ENCODE data around the gene MAP3K4.

The MAP3K4 gene

DNA sequence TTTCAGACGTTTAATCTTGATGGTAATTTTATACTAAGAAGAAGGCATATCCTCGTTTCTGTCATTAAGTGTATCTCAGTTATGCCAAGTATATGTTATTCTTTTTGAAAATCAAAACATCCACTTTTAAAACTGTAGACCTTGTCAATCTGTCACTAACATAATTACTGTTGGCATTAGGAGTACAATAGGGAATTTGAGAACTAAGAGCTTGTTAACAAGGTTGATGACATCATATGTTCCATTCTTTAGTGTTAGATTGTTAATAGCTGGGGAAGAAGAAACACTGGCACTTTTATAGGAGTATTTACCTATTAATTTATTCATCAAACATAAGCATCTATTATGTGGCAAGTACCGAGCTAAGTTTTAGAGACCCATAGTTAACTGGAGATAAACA is 76.2 kb downstream of the MAP3K4 start:
- Histone ChIP-seq H3K27ac (ENCODE audit: low read length) (no peak overlapping the region), H3K4me1 (ENCODE audit: control insufficient read depth, insufficient read depth, low read length) (no peaks in the 10 kb centered on the region), H3K36me3 (ENCODE audit: control insufficient read depth in 2 of 2, insufficient read depth in 2 of 2, low read length in 2 of 2) (peaks cover 0 to 7% of the 10 kb centered on the region in 2 donors), H3K27me3 (ENCODE audit: control insufficient read depth in 1 of 2, insufficient read depth in 2 of 2, low read length in 2 of 2) (no peaks in the 10 kb centered on the region), H3K9ac (ENCODE audit: low read length in 2 of 2) (no peak overlapping the region), H3K4me3 (ENCODE audit: low read length in 2 of 2) (no peak overlapping the region), H3K9me3 (ENCODE audit: control insufficient read depth in 2 of 2, low read length in 2 of 2) (no peaks in the 10 kb centered on the region)

DNA sequence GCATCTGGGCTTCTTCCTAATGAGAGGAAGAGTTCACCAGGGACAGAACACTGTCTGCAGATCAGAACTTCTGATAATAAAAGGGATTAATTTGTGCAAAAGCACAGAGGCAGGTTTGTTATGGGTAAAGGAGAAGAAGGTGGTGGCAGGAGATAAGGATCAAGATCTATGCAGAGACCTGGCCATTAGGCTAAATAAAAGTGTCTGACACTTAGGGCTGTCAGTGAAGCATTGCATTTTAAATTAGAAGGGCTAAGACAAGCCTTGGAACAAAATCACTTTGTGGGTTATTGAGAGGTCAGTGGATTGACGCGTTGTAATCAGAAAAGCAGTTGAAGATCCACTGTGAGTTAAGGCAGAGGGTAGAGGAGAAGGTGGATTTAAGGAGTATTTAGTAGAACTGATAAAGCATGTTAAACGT is 76.8 kb downstream of the MAP3K4 start:
- H3K4me1 ChIP-seq (ENCODE audit: control insufficient read depth, insufficient read depth, low read length), result no peaks in the 10 kb centered on the region
- no peak overlapping the region for H3K27ac ChIP-seq (ENCODE audit: low read length)
- H3K27me3 ChIP-seq (ENCODE audit: control insufficient read depth in 1 of 2, insufficient read depth in 2 of 2, low read length in 2 of 2), result no peaks in the 10 kb centered on the region
- H3K36me3 ChIP-seq (ENCODE audit: control insufficient read depth in 2 of 2, insufficient read depth in 2 of 2, low read length in 2 of 2), result peaks cover 0 to 7% of the 10 kb centered on the region in 2 donors
- no peak overlapping the region for H3K9ac ChIP-seq (ENCODE audit: low read length in 2 of 2)
- no peak overlapping the region for H3K4me3 ChIP-seq (ENCODE audit: low read length in 2 of 2)
- H3K9me3 ChIP-seq (ENCODE audit: control insufficient read depth in 2 of 2, low read length in 2 of 2), result no peaks in the 10 kb centered on the region

- Histone ChIP-seq H3K27me3 (ENCODE audit: control insufficient read depth in 1 of 2, insufficient read depth in 2 of 2, low read length in 2 of 2) (no peaks in the 10 kb centered on the region), H3K9me3 (ENCODE audit: control insufficient read depth in 2 of 2, low read length in 2 of 2) (no peaks in the 10 kb centered on the region), H3K4me1 (ENCODE audit: control insufficient read depth, insufficient read depth, low read length) (no peaks in the 10 kb centered on the region), H3K27ac (ENCODE audit: low read length) (no peak overlapping the region), H3K36me3 (ENCODE audit: control insufficient read depth in 2 of 2, insufficient read depth in 2 of 2, low read length in 2 of 2) (peaks cover 9 to 21% of the 10 kb centered on the region in 2 donors), H3K4me3 (ENCODE audit: low read length in 2 of 2) (no peak overlapping the region), H3K9ac (ENCODE audit: low read length in 2 of 2) (no peak overlapping the region)
Observed at GRCh38 chr6:161073930-161074329, 82.4 kb downstream of the MAP3K4 start.

GRCh38 chr6:161074496-161075121 is 83.0 kb downstream of the MAP3K4 start:
- no peak overlapping the region for H3K9ac ChIP-seq (ENCODE audit: low read length in 2 of 2)
- peaks cover 9 to 21% of the 10 kb centered on the region in 2 donors for H3K36me3 ChIP-seq (ENCODE audit: control insufficient read depth in 2 of 2, insufficient read depth in 2 of 2, low read length in 2 of 2)

GRCh38 chr6:161076181-161076677 is 84.7 kb downstream of the MAP3K4 start:
- Histone ChIP-seq H3K4me1 (ENCODE audit: control insufficient read depth, insufficient read depth, low read length) (no peaks in the 10 kb centered on the region), H3K4me3 (ENCODE audit: low read length in 2 of 2) (no peak overlapping the region), H3K36me3 (ENCODE audit: control insufficient read depth in 2 of 2, insufficient read depth in 2 of 2, low read length in 2 of 2) (peaks cover 14 to 25% of the 10 kb centered on the region in 2 donors), H3K9ac (ENCODE audit: low read length in 2 of 2) (no peak overlapping the region), H3K27me3 (ENCODE audit: control insufficient read depth in 1 of 2, insufficient read depth in 2 of 2, low read length in 2 of 2) (no peaks in the 10 kb centered on the region), H3K9me3 (ENCODE audit: control insufficient read depth in 2 of 2, low read length in 2 of 2) (no peaks in the 10 kb centered on the region), H3K27ac (ENCODE audit: low read length) (no peak overlapping the region)

More at GRCh38 chr6:161074496-161075121, 83.0 kb downstream of the MAP3K4 start:
- Histone ChIP-seq H3K4me1 (ENCODE audit: control insufficient read depth, insufficient read depth, low read length) (no peaks in the 10 kb centered on the region), H3K27me3 (ENCODE audit: control insufficient read depth in 1 of 2, insufficient read depth in 2 of 2, low read length in 2 of 2) (no peaks in the 10 kb centered on the region), H3K9me3 (ENCODE audit: control insufficient read depth in 2 of 2, low read length in 2 of 2) (no peaks in the 10 kb centered on the region), H3K27ac (ENCODE audit: low read length) (no peak overlapping the region), H3K4me3 (ENCODE audit: low read length in 2 of 2) (no peak overlapping the region)

DNA sequence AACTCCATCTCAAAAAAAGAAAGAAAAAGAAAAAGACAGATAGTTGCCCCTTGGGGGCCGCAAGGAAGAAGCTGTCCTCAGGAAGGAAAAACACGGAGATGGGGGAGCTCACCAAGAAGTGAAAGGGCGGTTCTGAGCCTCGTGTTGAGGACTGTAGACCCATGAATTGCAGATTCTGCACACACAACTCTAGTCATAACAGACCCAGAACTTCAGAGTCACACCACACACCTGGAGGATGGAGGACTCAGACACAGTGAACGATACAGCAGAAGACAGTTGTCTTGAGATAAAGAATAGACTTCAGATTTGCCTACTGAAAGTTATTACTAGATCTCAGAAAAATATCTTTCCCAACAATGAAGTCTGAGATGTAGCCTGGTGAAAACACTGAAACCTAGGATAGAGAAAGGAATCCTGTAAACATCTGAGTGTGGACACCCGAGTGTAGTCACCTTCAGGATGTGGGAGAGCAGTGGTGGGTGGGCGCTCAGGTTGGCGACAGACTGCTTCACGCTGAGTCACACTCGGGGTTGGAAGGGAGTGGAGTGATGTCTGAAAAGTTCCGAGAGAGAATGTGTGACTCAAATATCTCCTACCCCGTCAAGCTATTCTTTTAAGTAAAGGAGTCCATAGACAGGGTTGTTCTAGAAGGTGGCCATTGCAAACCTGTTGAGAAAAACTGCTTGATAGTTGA is 88.1 kb downstream of the MAP3K4 start:
- no peak overlapping the region for H3K4me3 ChIP-seq (ENCODE audit: low read length in 2 of 2)
- no peaks in the 10 kb centered on the region for H3K9me3 ChIP-seq (ENCODE audit: control insufficient read depth in 2 of 2, low read length in 2 of 2)
- no peaks in the 10 kb centered on the region for H3K27me3 ChIP-seq (ENCODE audit: control insufficient read depth in 1 of 2, insufficient read depth in 2 of 2, low read length in 2 of 2)
- peaks cover 35 to 44% of the 10 kb centered on the region in 2 donors for H3K36me3 ChIP-seq (ENCODE audit: control insufficient read depth in 2 of 2, insufficient read depth in 2 of 2, low read length in 2 of 2)
- H3K27ac ChIP-seq (ENCODE audit: low read length), result no peak overlapping the region
- H3K9ac ChIP-seq (ENCODE audit: low read length in 2 of 2), result no peak overlapping the region
- no peaks in the 10 kb centered on the region for H3K4me1 ChIP-seq (ENCODE audit: control insufficient read depth, insufficient read depth, low read length)

DNA sequence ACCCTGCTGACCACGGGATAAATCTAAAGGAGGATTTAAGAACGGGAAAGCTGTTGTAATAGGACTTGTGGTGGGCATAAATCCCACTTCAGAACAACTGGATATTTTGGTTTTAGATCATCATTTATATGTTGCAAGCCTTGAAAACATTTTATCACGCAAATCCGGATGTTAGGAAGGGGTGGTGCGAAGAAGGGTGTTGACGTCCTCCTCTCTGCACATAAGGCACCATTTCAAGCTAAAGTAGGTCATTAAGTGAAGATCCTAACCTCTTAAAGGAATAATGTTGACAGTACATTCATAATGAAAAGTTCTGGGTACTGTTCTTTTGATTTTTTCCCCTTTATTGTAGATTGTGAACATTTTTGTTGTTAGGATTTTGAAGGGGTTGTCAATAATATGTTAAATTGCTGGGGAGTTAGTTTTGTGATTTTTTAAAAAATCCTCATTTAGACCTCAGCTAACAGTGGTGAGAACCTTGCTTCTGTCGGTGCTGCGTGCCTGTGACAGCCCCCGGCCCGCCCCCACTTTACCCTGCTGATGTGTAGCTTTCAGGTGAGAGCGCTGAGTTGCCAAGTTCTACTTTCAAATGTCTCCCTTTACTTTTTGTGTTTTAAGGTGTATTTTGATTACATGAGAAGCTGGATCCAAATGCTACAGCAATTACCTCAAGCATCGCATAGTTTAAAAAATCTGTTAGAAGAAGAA is 88.8 kb downstream of the MAP3K4 start:
- H3K4me3 ChIP-seq (ENCODE audit: low read length in 2 of 2), result no peak overlapping the region
- no peak overlapping the region for H3K27ac ChIP-seq (ENCODE audit: low read length)
- H3K4me1 ChIP-seq (ENCODE audit: control insufficient read depth, insufficient read depth, low read length), result no peaks in the 10 kb centered on the region
- H3K9ac ChIP-seq (ENCODE audit: low read length in 2 of 2), result no peak overlapping the region
- peaks cover 35 to 40% of the 10 kb centered on the region in 2 donors for H3K36me3 ChIP-seq (ENCODE audit: control insufficient read depth in 2 of 2, insufficient read depth in 2 of 2, low read length in 2 of 2)
- H3K27me3 ChIP-seq (ENCODE audit: control insufficient read depth in 1 of 2, insufficient read depth in 2 of 2, low read length in 2 of 2), result no peaks in the 10 kb centered on the region
- H3K9me3 ChIP-seq (ENCODE audit: control insufficient read depth in 2 of 2, low read length in 2 of 2), result no peaks in the 10 kb centered on the region

- Histone ChIP-seq H3K9ac (ENCODE audit: low read length in 2 of 2) (no peak overlapping the region), H3K36me3 (ENCODE audit: control insufficient read depth in 2 of 2, insufficient read depth in 2 of 2, low read length in 2 of 2) (peaks cover 38 to 42% of the 10 kb centered on the region in 2 donors), H3K4me1 (ENCODE audit: control insufficient read depth, insufficient read depth, low read length) (no peaks in the 10 kb centered on the region), H3K27ac (ENCODE audit: low read length) (no peak overlapping the region), H3K27me3 (ENCODE audit: control insufficient read depth in 1 of 2, insufficient read depth in 2 of 2, low read length in 2 of 2) (no peaks in the 10 kb centered on the region), H3K4me3 (ENCODE audit: low read length in 2 of 2) (no peak overlapping the region), H3K9me3 (ENCODE audit: control insufficient read depth in 2 of 2, low read length in 2 of 2) (no peaks in the 10 kb centered on the region)
Observed at GRCh38 chr6:161082215-161082614, 90.6 kb downstream of the MAP3K4 start.

DNA sequence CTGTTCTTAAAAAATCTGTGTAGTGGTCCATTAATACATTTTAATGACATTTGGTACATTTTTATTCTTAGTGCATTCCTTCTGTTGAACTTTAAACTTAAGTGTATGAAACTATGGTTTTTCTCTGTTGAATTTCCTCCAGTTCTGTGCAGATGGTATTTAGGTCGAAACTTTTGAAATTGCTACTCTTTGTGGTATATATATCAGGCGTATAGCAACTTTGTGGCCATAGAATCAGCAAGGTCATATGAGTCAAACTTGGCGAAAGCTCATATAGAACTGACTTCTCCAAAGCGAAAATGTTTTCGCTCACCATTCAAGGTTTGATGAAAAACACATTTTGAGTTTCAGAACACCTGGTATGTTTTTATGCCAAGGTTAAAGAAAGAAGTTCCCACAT is 93.7 kb downstream of the MAP3K4 start:
- H3K4me3 ChIP-seq (ENCODE audit: low read length in 2 of 2), result no peak overlapping the region
- no peak overlapping the region for H3K27ac ChIP-seq (ENCODE audit: low read length)
- no peaks in the 10 kb centered on the region for H3K27me3 ChIP-seq (ENCODE audit: control insufficient read depth in 1 of 2, insufficient read depth in 2 of 2, low read length in 2 of 2)
- H3K9ac ChIP-seq (ENCODE audit: low read length in 2 of 2), result no peak overlapping the region
- no peaks in the 10 kb centered on the region for H3K4me1 ChIP-seq (ENCODE audit: control insufficient read depth, insufficient read depth, low read length)
- no peaks in the 10 kb centered on the region for H3K9me3 ChIP-seq (ENCODE audit: control insufficient read depth in 2 of 2, low read length in 2 of 2)
- peaks cover 55 to 56% of the 10 kb centered on the region in 2 donors for H3K36me3 ChIP-seq (ENCODE audit: control insufficient read depth in 2 of 2, insufficient read depth in 2 of 2, low read length in 2 of 2)

- H3K4me1 ChIP-seq (ENCODE audit: control insufficient read depth, insufficient read depth, low read length), result no peaks in the 10 kb centered on the region
- H3K27ac ChIP-seq (ENCODE audit: low read length), result no peak overlapping the region
- no peak overlapping the region for H3K9ac ChIP-seq (ENCODE audit: low read length in 2 of 2)
- no peaks in the 10 kb centered on the region for H3K27me3 ChIP-seq (ENCODE audit: control insufficient read depth in 1 of 2, insufficient read depth in 2 of 2, low read length in 2 of 2)
- H3K36me3 ChIP-seq (ENCODE audit: control insufficient read depth in 2 of 2, insufficient read depth in 2 of 2, low read length in 2 of 2), result peaks cover 33 to 37% of the 10 kb centered on the region in 2 donors
- H3K9me3 ChIP-seq (ENCODE audit: control insufficient read depth in 2 of 2, low read length in 2 of 2), result no peaks in the 10 kb centered on the region
- H3K4me3 ChIP-seq (ENCODE audit: low read length in 2 of 2), result no peak overlapping the region
Observed at GRCh38 chr6:161088676-161089328, 97.2 kb downstream of the MAP3K4 start.

All from stomach smooth muscle (tissue), 2 donors.